SK-N-MC (cell line): ENCODE data around the gene ANKS1B.

ENCODE experiments used
- EZH2 ChIP-seq: fragments of 200-600 bp; sonication (generic); IDR thresholded peaks from one replicate; pipeline ENCODE4 v1.6.1; 2017; ENCODE audit warnings: antibody characterized with exemption
- FOXP2 ChIP-seq: optimal IDR thresholded peaks from 2 replicates; pipeline ENCODE3; 2011; ENCODE audit warnings: mild to moderate bottlenecking, moderate library complexity; ENCODE audit not compliant: insufficient read depth; ENCODE audit errors: extremely low read length, control extremely low read depth
- POLR2AphosphoS5 ChIP-seq: IDR thresholded peaks from 2 replicates; pipeline ENCODE4 v1.6.1; 2012; ENCODE audit warnings: mild to moderate bottlenecking, low read depth, low read length, borderline replicate concordance

- TF ChIP-seq EZH2 (no peak), POLR2AphosphoS5 (no peak), FOXP2 (no peak)
Observed at GRCh38 chr12:98699586-98699985, 1285.2 kb downstream of the ANKS1B start.
